ENCODE data around the gene ASTN2.

ASTN2 gene

GRCh38 chr9:116700882-116701865 lies 713.7 kb downstream of the ASTN2 start:
- DNase-seq (ENCODE audit: low read depth) = no peak
- no peak for TF ChIP-seq CTCF (IDR thresholded peaks at IDR 0.05; ENCODE audit: low read depth, low read length, missing control alignments)
- H3K4me3 ChIP-seq (ENCODE audit: low read depth, low read length) = no peak overlapping the region

- TF ChIP-seq CTCF (IDR thresholded peaks at IDR 0.05; ENCODE audit: low read depth, low read length, missing control alignments) = no peak
- DNase-seq (ENCODE audit: low read depth) = no peak
- no peak overlapping the region for H3K4me3 ChIP-seq (ENCODE audit: low read depth, low read length)
Observed at GRCh38 chr9:116700279-116700678, 714.6 kb downstream of the ASTN2 start.

- no peak for TF ChIP-seq CTCF (IDR thresholded peaks at IDR 0.05; ENCODE audit: low read depth, low read length, missing control alignments)
- H3K4me3 ChIP-seq (ENCODE audit: low read depth, low read length) = no peak overlapping the region
- no peak for DNase-seq (ENCODE audit: low read depth)
Observed at GRCh38 chr9:116697887-116698286, 717.0 kb downstream of the ASTN2 start.

- no peak for DNase-seq (ENCODE audit: low read depth)
- no peak overlapping the region for H3K4me3 ChIP-seq (ENCODE audit: low read depth, low read length)
- TF ChIP-seq CTCF (IDR thresholded peaks at IDR 0.05; ENCODE audit: low read depth, low read length, missing control alignments) = no peak
Observed at GRCh38 chr9:116697362-116697761, 717.5 kb downstream of the ASTN2 start.

- no peak for TF ChIP-seq CTCF (IDR thresholded peaks at IDR 0.05; ENCODE audit: low read depth, low read length, missing control alignments)
- no peak overlapping the region for H3K4me3 ChIP-seq (ENCODE audit: low read depth, low read length)
- no peak for DNase-seq (ENCODE audit: low read depth)
Observed at GRCh38 chr9:116695438-116695837, 719.4 kb downstream of the ASTN2 start.

- no peak for DNase-seq (ENCODE audit: low read depth)
- no peak overlapping the region for H3K4me3 ChIP-seq (ENCODE audit: low read depth, low read length)
- no peak for TF ChIP-seq CTCF (IDR thresholded peaks at IDR 0.05; ENCODE audit: low read depth, low read length, missing control alignments)
Observed at GRCh38 chr9:116694785-116695291, 720.0 kb downstream of the ASTN2 start.

Data from GM12864 (cell line).